Large intestine (tissue), 3 donors: ENCODE data around the gene SLC8B1. TPM values are rescaled to one million over a fixed set of nuclear protein-coding genes. Genes with fewer than 3 reads are reported as not detected.
A peak's percentile ranks its signal among the peaks of the same experiment; 100 is the strongest.

Experiments
- DNase-seq, 2 donors: peaks; one replicate each; pipeline versions ENCODE4 v3.0.0 to v3.0.0-alpha.2; 2013
- H3K27ac ChIP-seq: one replicate; pipeline ENCODE4 v1.5.1; 2013; ENCODE audit warnings: low read length
- H3K27me3 ChIP-seq: 2 replicates; pipeline ENCODE4 v1.6.1; 2013; ENCODE audit warnings: low read length; ENCODE audit not compliant: control insufficient read depth, insufficient read depth
- H3K36me3 ChIP-seq: 2 replicates; pipeline ENCODE4 v1.6.1; 2013; ENCODE audit warnings: low read length; ENCODE audit not compliant: control insufficient read depth, insufficient read depth
- H3K4me1 ChIP-seq: one replicate; pipeline ENCODE4 v1.6.1; 2013; ENCODE audit warnings: low read length; ENCODE audit not compliant: control insufficient read depth, insufficient read depth
- H3K4me3 ChIP-seq: one replicate; pipeline ENCODE4 v1.5.1; 2013; ENCODE audit warnings: low read length
- H3K9me3 ChIP-seq: one replicate; pipeline ENCODE4 v1.6.1; 2013; ENCODE audit warnings: mild to moderate bottlenecking, low read depth, low read length, moderate library complexity; ENCODE audit not compliant: control insufficient read depth
- WGBS: methylation state at CpG from one replicate; pipeline ENCODE4 v1.1.5; 2013; ENCODE audit warnings: low lambda C conversion rate; ENCODE audit not compliant: insufficient coverage; 5-methylcytosine and 5-hydroxymethylcytosine counted together
- polyA plus RNA-seq: library from polyadenylated mRNA; unstranded; fragments of 120-200 nt; gene quantifications from one replicate; pipeline ENCODE4 v1.2.1, GENCODE V29; 2013

Gene SLC8B1
- polyA plus RNA-seq, 1 donor: 18.1 TPM

DNA sequence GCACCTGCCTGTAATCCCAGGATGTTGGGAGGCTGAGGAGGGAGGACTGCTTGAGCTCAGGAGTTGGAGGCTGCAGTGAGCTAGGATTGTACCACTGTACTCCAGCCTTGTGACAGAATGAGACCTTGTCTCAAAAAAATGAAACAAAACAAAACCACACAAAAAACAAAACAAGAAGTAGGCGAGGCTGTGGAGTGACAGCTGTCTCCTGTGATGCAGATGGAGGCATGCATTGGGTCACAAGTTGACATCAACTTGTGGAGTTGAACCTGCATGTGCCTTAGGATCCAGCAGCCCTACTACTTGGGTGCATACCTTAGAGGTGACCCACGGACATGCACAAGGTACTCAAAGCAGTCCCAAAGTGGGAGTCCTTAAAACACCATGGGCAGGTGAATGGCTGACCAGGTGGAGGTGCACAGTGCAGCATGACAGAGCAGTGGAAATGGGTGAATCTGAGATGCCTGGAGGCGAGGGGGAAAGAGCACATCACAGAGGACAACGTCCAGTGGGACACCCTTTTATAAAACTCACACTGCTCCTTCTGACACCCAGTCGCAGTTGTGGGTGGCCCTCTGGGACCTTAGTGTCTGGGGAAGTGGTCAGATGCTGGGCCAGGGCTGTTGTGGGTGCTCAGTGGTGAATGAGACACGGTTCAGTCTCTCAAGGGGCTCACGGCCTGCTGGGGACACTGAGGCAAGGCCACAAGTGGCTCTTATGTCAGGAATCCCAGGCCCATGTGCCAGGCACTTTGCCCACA is 36.2 kb upstream of the SLC8B1 start:
- no CpG with 5 or more reads among the region's 7 CpGs for WGBS
- DNase-seq: no peak
- H3K4me1 ChIP-seq: no peaks in the 10 kb centered on the region
- no peaks in the 10 kb centered on the region for H3K9me3 ChIP-seq
- H3K4me3 ChIP-seq: no peak overlapping the region
- H3K27me3 ChIP-seq: no peaks in the 10 kb centered on the region
- H3K36me3 ChIP-seq: peaks cover 37% of the 10 kb centered on the region
- no peak overlapping the region for H3K27ac ChIP-seq

- no peaks in the 10 kb centered on the region for H3K27me3 ChIP-seq
- H3K4me3 ChIP-seq: no peak overlapping the region
- 85% methylated on average over 4 of the region's 6 CpGs for WGBS
- H3K36me3 ChIP-seq: peaks cover 27% of the 10 kb centered on the region
- no peaks in the 10 kb centered on the region for H3K4me1 ChIP-seq
- H3K27ac ChIP-seq: no peak overlapping the region
- no peaks in the 10 kb centered on the region for H3K9me3 ChIP-seq
- no peak for DNase-seq
Observed at GRCh38 chr12:113369391-113369985, 34.6 kb upstream of the SLC8B1 start.

- H3K4me3 ChIP-seq: no peak overlapping the region
- WGBS: 90% methylated on average over 2 of the region's 4 CpGs
- H3K9me3 ChIP-seq: no peaks in the 10 kb centered on the region
- no peak overlapping the region for H3K27ac ChIP-seq
- H3K4me1 ChIP-seq: no peaks in the 10 kb centered on the region
- H3K36me3 ChIP-seq: peaks cover 19% of the 10 kb centered on the region
- no peaks in the 10 kb centered on the region for H3K27me3 ChIP-seq
- no peak for DNase-seq
Observed at GRCh38 chr12:113368331-113368730, 33.4 kb upstream of the SLC8B1 start.

DNA sequence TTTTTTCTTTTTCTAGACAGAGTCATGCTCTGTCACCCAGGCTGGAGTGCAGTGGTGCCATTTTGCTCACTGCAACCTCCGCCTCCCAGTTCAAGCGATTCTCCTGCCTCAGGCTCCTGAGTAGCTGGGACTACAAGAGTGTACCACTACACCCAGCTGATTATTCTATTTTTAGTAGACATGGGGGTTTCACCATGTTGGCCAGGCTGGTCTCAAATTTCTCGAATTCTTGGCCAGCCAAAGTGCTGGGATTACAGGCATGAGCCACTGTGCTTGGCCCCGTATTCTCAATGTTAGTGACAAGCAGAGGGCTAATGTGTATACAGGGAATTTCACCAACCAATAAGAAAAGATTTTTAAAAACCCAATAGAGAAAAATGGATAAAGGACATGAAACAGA is 31.9 kb upstream of the SLC8B1 start:
- no peak for DNase-seq
- WGBS: no CpG with 5 or more reads among the region's 4 CpGs

DNA sequence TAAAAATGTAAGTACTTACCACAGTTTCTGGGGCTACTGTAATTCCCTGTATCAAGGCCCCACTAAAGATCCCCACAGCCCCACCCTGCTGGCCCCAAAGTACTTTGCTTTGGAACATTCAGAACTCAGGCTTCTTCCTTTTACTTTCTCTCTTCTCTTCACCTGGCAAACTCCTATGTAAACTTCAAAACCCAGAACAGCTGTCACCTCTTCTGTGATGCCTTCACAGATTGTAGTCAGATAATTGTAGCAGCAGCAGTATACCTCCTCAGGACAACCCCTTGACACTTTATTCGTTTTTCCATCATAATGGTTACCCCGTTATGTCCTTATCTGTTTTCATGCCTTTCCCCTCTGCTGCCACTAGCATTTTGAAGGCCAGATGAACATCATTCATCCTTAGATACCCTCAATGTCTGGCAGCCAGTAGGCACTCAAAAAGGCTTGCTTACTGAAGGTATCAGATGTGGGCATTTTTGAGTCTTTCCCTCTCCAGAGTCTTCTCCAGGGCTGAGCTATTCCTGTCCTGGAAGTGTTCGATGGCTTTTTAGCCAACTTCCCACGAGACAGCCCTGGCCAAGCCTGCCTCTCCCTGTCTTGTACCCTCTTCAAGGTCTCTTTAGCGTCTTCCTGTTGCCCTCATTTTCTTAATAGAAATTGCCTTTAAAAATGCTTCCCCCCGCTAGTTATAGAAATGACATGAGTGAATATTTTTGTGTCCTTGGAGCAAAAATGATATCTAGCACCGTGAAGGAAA is 30.9 kb upstream of the SLC8B1 start:
- DNase-seq: no peak

More for the DNA sequence above, 31.9 kb upstream of the SLC8B1 start:
- H3K4me1 ChIP-seq: no peaks in the 10 kb centered on the region
- no peak overlapping the region for H3K27ac ChIP-seq
- no peaks in the 10 kb centered on the region for H3K9me3 ChIP-seq
- H3K36me3 ChIP-seq: peaks cover 11% of the 10 kb centered on the region
- no peaks in the 10 kb centered on the region for H3K27me3 ChIP-seq
- no peak overlapping the region for H3K4me3 ChIP-seq

DNA sequence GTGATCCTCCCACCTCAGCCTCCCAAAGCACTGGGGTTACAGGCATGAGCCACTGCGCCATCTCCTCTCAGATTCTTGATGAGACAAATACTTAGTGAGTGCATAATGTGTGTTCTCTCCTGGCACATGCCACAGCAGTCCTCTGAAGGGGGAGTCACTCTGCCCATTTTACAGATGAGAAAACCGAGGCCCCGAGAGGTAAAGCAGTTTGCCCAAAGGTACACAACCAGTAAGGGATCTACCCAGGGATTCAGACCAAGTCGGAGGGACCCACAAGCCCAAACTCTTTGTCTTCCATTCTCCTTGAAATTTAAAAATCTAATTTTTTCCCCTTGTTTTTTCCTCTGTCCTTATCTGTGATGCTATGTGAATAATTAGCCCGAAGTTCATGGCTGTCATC is 29.8 kb upstream of the SLC8B1 start:
- WGBS: 100% methylated on average over 1 of the region's 5 CpGs
- H3K4me3 ChIP-seq: no peak overlapping the region
- no peak overlapping the region for H3K27ac ChIP-seq
- H3K9me3 ChIP-seq: no peaks in the 10 kb centered on the region
- H3K36me3 ChIP-seq: peaks cover 3% of the 10 kb centered on the region
- H3K27me3 ChIP-seq: no peaks in the 10 kb centered on the region
- no peak for DNase-seq
- H3K4me1 ChIP-seq: no peaks in the 10 kb centered on the region

More for the DNA sequence above, 30.9 kb upstream of the SLC8B1 start:
- no peak overlapping the region for H3K4me3 ChIP-seq
- H3K27me3 ChIP-seq: no peaks in the 10 kb centered on the region
- H3K27ac ChIP-seq: no peak overlapping the region
- H3K4me1 ChIP-seq: no peaks in the 10 kb centered on the region
- no peaks in the 10 kb centered on the region for H3K9me3 ChIP-seq
- 93% methylated on average over 5 of the region's 7 CpGs for WGBS
- H3K36me3 ChIP-seq: peaks cover 5% of the 10 kb centered on the region

DNA sequence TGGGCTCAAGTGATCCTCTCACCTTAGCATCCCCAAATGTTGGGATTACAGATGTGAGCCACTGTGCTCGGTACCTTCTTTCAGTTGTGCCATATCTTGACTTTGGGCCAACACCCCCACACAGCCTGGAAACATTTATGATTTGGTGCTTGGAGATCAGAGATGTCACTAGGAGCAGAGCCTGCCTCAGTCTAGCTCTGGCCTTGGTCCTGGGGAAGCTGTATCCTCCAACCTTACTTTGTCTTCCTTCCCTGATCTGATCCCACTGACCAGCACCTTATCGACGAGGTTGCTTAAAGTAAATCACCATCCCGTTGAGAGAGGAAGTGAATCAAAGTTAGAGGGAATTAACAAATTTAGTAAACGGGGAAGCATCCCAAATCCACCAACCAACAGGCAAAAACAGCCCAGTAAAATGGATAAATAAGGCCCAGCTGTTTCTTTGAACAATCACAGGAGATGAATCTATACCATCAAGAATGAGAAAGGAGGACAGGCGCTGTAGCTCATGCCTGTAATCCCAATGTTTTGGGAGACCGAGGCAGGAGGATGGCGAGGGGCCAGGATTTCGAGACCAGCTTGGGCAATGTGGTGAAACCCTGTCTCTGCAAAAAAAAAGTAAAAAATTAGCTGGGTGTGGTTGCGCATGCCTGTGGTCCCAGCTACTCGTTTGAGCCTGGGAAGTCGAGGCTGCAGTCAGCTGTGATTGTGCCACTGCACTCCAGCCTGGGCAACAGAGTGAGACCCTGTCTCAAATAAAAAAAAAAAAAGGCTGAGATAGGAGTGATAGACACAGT is 26.9 kb upstream of the SLC8B1 start:
- Histone ChIP-seq H3K36me3 (no peaks in the 10 kb centered on the region), H3K4me1 (peaks cover 5% of the 10 kb centered on the region), H3K4me3 (no peak overlapping the region), H3K9me3 (no peaks in the 10 kb centered on the region), H3K27ac (no peak overlapping the region), H3K27me3 (no peaks in the 10 kb centered on the region)
- 65% methylated on average over 4 of the region's 12 CpGs for WGBS
- no peak for DNase-seq

GRCh38 chr12:113359939-113360748 is 25.2 kb upstream of the SLC8B1 start:
- Histone ChIP-seq H3K9me3 (no peaks in the 10 kb centered on the region), H3K36me3 (no peaks in the 10 kb centered on the region), H3K4me3 (no peak overlapping the region), H3K27ac (no peak overlapping the region), H3K27me3 (no peaks in the 10 kb centered on the region), H3K4me1 (peaks cover 5% of the 10 kb centered on the region)
- 100% methylated on average over 2 of the region's 9 CpGs for WGBS
- no peak for DNase-seq

- H3K9me3 ChIP-seq: no peaks in the 10 kb centered on the region
- H3K4me3 ChIP-seq: peak overlapping the region; percentile 78
- H3K36me3 ChIP-seq: no peaks in the 10 kb centered on the region
- H3K27ac ChIP-seq: no peak overlapping the region
- H3K4me1 ChIP-seq: peaks cover 5% of the 10 kb centered on the region
- H3K27me3 ChIP-seq: no peaks in the 10 kb centered on the region
- no peak for DNase-seq
- no CpG with 5 or more reads among the region's 11 CpGs for WGBS
Observed at GRCh38 chr12:113359133-113359938, 24.4 kb upstream of the SLC8B1 start.
